Measurements from ENCODE around the gene BICD2.

GRCh38 chr9:92696619-92697018, 68.0 kb downstream of the BICD2 start:
- TF ChIP-seq CTCF (IDR thresholded peaks at IDR 0.05) = no peak
- TF ChIP-seq POLR2AphosphoS5 (IDR thresholded peaks at IDR 0.05) = no peak
- no peak for TF ChIP-seq POLR2A (IDR thresholded peaks at IDR 0.05)
